VCaP (cell line): ENCODE measurements around the gene CRHR1.

Experiments
- H3K27ac ChIP-seq: fragments of 450-650 bp; 2 replicates; pipeline ENCODE4 v1.5.1; 2017
- TF ChIP-seq, protein P1 (sequence below): fragments of 450-650 bp; conservative IDR thresholded peaks from 2 replicates; pipeline ENCODE4 v1.5.1; 2017; ENCODE audit warnings: mild to moderate bottlenecking, moderate library complexity

The CRHR1 gene

DNA sequence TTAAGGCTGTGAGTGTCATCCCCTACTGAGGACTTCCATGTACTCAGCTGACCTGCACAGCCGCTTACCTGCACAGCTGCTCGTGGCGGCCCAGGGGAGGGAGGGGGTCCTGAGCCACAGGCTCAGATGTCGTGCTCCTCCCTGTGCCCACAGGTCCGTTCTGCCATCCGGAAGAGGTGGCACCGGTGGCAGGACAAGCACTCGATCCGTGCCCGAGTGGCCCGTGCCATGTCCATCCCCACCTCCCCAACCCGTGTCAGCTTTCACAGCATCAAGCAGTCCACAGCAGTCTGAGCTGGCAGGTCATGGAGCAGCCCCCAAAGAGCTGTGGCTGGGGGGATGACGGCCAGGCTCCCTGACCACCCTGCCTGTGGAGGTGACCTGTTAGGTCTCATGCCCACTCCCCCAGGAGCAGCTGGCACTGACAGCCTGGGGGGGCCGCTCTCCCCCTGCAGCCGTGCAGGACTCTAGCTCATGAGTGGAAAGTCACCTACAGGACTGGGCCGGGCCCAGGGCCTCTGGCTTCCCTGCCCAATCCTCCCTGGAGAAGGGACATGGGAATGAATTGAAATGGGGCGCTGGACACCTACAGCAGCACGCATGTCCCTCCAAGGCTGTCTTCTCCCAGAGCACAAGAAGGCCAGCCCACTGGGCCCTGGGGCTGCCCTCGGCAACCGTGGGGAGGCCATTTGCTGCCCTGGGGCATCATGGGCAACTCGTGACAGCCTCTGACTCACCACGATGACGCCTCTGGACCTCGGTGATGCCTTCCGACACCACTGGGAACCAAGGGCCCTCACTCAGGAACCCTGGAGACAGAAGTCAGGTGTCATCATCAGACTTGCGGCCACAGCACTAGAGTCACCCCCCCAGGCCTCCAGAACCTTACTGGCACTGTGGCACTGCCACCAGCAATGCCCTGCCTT is 50.6 kb downstream of the CRHR1 start:
- TF ChIP-seq, protein P1, sequence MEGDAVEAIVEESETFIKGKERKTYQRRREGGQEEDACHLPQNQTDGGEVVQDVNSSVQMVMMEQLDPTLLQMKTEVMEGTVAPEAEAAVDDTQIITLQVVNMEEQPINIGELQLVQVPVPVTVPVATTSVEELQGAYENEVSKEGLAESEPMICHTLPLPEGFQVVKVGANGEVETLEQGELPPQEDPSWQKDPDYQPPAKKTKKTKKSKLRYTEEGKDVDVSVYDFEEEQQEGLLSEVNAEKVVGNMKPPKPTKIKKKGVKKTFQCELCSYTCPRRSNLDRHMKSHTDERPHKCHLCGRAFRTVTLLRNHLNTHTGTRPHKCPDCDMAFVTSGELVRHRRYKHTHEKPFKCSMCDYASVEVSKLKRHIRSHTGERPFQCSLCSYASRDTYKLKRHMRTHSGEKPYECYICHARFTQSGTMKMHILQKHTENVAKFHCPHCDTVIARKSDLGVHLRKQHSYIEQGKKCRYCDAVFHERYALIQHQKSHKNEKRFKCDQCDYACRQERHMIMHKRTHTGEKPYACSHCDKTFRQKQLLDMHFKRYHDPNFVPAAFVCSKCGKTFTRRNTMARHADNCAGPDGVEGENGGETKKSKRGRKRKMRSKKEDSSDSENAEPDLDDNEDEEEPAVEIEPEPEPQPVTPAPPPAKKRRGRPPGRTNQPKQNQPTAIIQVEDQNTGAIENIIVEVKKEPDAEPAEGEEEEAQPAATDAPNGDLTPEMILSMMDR = no peak
- no peak overlapping the region for H3K27ac ChIP-seq

GRCh38 chr17:45835481-45835880 is 51.4 kb downstream of the CRHR1 start:
- TF ChIP-seq, protein P1 = no peak
- H3K27ac ChIP-seq = no peak overlapping the region

DNA sequence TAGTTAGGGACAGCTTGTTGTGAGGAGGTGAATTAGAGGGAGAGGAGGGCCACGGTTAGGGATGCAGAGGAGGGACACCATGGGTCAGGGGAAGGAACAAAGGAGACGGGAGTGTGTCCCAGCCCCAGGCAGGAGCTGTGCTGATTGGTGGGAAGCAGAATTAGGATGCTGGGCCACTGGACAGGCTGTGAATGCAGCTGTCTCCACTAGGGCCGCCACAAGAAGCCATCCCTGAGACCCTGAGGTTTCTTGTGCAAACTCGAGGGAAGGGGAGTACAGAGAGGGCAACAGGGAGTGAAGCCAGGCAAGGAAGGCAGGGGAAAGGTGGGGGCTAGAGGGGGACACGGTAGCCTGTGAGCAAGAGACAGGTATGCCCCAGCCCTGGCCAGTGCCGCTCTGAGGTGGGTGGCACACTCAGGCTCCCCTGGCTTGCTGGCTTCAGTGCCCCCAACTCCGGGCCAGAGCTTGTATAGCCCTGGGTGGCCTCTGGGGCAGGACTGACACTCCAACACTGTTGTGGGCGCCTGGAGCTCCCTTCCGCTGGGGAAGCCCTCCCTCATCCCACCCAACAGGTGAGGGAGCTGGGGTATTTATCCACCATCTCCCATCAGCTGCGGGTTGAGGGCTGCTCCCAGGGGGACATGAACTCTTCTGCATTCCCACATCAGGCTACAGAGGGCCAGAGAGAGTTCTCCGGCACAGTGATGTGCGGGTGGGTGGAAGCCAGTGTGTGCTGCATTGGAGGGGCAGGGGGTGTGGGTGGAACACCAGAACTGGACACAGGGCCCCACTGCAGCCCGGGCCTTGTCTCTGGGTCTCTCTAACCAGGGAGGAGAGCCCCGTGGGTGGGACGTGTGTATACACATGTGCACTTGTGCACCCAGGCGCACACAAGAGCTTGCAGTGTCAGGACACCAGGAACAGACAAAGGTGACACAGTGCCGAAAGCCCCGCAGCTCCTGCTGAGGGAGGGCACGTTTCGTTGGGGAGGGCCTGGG is 52.2 kb downstream of the CRHR1 start:
- TF ChIP-seq, protein P1 = no peak

GRCh38 chr17:45837187-45837586 is 53.1 kb downstream of the CRHR1 start:
- no peak overlapping the region for H3K27ac ChIP-seq
- TF ChIP-seq, protein P1 = no peak

More for the DNA sequence above, 52.2 kb downstream of the CRHR1 start:
- no peak overlapping the region for H3K27ac ChIP-seq

GRCh38 chr17:45837603-45838002 is 53.5 kb downstream of the CRHR1 start:
- H3K27ac ChIP-seq = no peak overlapping the region
- TF ChIP-seq, protein P1 = no peak

DNA sequence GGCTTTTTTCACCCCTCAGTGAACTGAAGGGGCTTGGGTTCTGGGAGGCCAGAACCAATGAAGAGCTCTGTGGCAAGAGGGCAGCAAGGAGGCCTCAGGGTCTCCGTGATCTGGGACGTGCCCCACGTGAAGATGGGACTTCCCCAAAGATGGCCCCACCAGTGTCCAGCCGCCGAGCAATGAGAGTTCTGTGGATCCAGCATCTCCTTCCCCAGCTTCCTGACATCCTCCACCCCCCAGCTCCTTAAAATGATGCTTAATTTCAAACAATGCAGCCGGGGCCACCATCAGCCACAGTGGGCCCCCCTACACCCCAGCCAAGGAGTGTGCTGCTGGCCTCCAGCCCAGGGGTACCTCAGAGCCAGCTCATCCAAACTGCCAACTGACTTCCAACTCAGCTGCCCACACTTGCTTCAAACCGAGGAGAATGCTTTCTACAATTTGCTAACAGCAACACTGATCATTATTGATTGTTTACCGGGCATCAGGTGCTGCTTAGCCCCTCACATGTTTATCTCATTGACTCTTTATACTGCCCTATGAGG is 54.7 kb downstream of the CRHR1 start:
- H3K27ac ChIP-seq = no peak overlapping the region
- TF ChIP-seq, protein P1 = no peak
